Mesodermal cell (in vitro differentiated cells): ENCODE measurements around the gene OMA1.
"Not testable (repeated sequence)": the region's sequence is repeated elsewhere in the genome, so short reads cannot be mapped to it uniquely, and the experiment has no call there.

Experiments used
- H3K27ac ChIP-seq: 2 replicates; pipeline ENCODE4 v1.7.0; 2013; ENCODE audit warnings: mild to moderate bottlenecking, low read depth, low read length, moderate library complexity; ENCODE audit not compliant: severe bottlenecking
- H3K36me3 ChIP-seq: 2 replicates; pipeline ENCODE4 v1.7.1; 2013; ENCODE audit warnings: mild to moderate bottlenecking, low read length, moderate library complexity; ENCODE audit not compliant: control insufficient read depth, insufficient read depth
- H3K4me1 ChIP-seq: one replicate; pipeline ENCODE4 v1.7.1; 2013; ENCODE audit warnings: mild to moderate bottlenecking, low read length; ENCODE audit not compliant: insufficient read depth, control insufficient read depth, poor library complexity, severe bottlenecking
- H3K4me3 ChIP-seq: 2 replicates; pipeline ENCODE4 v1.7.0; 2013; ENCODE audit warnings: low read length, control low read depth, mild to moderate bottlenecking; ENCODE audit not compliant: insufficient read depth, poor library complexity, severe bottlenecking; ENCODE audit errors: extremely low read depth
- H3K9me3 ChIP-seq: 2 replicates; pipeline ENCODE4 v1.7.1; 2013; ENCODE audit warnings: mild to moderate bottlenecking, low read length, moderate library complexity; ENCODE audit not compliant: control insufficient read depth
- WGBS, 2 experiments: methylation state at CpG; one replicate each; pipeline ENCODE4 v1.1.5; 2013; ENCODE audit warnings: missing lambda C conversion rate in 2 of 2; ENCODE audit not compliant: insufficient coverage in 2 of 2; 5-methylcytosine and 5-hydroxymethylcytosine counted together

OMA1 gene

DNA sequence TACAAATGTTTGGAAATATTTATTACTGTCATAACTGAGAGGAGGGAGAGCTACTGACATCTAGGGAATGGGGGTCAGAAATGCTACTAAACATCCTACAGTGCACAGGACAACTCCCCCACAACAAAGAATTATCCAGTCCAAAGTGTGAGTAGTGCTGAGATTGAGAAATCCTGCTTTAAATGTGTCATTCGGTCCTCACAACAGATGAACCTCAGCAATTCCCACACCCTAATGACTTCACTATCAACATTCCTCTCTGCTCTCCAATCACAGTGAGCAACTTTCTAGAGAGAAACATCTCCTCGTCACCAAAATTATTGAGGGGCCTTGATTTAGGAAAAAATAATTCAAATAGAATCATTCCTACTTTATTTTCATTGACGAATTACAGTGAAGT, 18.0 kb downstream of the OMA1 start:
- H3K4me1 ChIP-seq: no peaks in the 10 kb centered on the region
- 33 to 100% methylated on average over 1 of the region's 3 CpGs for WGBS, 2 experiments
- no peaks in the 10 kb centered on the region for H3K36me3 ChIP-seq
- H3K9me3 ChIP-seq: no peaks in the 10 kb centered on the region
- no peak overlapping the region for H3K27ac ChIP-seq
- H3K4me3 ChIP-seq: no peak overlapping the region

- Histone ChIP-seq H3K4me1 (no peaks in the 10 kb centered on the region), H3K27ac (no peak overlapping the region), H3K9me3 (no peaks in the 10 kb centered on the region), H3K36me3 (no peaks in the 10 kb centered on the region), H3K4me3 (no peak overlapping the region)
- WGBS, 2 experiments: 94 to 100% methylated on average over 1 to 2 of the region's 3 CpGs
These were observed 22.1 kb downstream of the OMA1 start for GRCh38 chr1:58524353-58524945.

DNA sequence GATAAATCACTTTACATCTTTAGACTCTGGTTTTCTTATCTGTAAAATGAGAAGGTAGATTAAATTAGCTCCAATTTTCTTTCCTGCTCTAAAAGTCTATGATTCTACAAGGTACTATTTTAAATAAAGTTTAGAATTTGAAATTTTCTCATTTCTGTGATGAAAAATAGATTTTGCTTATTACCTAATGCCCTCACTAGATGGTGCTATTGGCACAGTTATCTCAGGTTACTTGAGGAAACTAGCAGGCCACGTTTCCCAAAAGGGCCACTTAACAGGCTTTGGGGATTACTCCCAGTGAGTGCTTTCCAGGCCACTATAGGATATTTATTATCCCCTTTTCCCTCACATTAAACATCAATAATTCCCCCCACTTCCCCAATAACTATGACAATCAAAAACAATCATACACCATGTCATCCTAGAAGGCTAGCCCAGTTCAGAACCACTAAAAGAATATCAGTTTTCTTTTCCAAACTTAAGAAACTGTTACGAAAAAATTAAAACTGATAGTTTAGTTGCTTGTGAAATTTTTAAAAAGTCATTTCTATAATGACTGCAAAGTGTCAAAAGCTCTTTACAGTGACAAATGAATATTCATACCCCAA, 30.6 kb downstream of the OMA1 start:
- no peaks in the 10 kb centered on the region for H3K4me1 ChIP-seq
- H3K4me3 ChIP-seq: no peak overlapping the region
- no peaks in the 10 kb centered on the region for H3K36me3 ChIP-seq
- H3K9me3 ChIP-seq: peaks cover 8% of the 10 kb centered on the region
- 0 to 11% methylated on average over 1 of the region's 2 CpGs for WGBS, 2 experiments
- H3K27ac ChIP-seq: no peak overlapping the region

DNA sequence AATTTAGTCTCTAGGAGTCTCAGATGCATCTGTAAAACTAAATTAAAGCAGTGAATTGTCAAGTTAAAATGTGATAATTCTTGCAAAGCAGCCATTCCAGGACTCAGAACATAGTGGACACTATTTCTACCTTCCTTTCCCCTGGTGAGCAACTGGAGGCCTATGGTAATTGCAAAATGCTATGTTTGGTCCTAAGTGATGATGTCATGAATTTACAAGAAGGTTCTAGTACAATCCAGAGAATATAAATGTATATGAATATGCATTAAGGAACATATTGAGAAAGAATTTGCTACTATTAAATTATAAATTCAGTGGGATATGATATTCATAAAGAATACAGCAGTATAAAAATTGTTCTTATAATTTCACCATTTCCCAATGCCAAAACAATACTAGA, 32.6 kb downstream of the OMA1 start:
- Histone ChIP-seq H3K27ac (no peak overlapping the region), H3K4me3 (no peak overlapping the region), H3K36me3 (no peaks in the 10 kb centered on the region), H3K9me3 (peaks cover 12% of the 10 kb centered on the region), H3K4me1 (no peaks in the 10 kb centered on the region)

DNA sequence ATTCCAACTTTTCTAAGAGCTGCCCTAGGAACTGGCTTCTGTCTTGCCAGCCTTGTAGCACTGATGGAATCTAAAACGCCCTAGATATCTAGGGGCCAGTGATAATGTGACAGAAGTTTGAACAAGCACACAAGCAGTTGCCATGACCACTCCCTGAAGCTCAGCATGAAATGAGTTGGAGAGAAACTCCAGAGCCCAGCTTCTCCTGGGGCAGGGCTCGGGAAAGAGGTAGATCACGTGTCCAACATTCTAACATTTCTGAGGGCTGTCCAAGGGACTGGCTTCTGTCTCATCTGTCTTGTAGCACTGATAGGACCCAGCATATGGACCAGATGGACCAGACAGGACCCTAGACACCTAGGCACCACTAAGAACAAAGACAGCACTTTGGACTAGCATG, 37.9 kb downstream of the OMA1 start:
- Histone ChIP-seq H3K36me3 (no peaks in the 10 kb centered on the region), H3K27ac (peak overlapping the region; percentile 14), H3K4me1 (no peaks in the 10 kb centered on the region), H3K4me3 (no peak overlapping the region), H3K9me3 (peaks cover 12% of the 10 kb centered on the region)
- 81 to 84% methylated on average over 3 of the region's 3 CpGs for WGBS, 2 experiments

- no peak overlapping the region for H3K4me3 ChIP-seq
- peaks cover under 1% of the 10 kb centered on the region for H3K9me3 ChIP-seq
- no peak overlapping the region for H3K27ac ChIP-seq
- WGBS, 2 experiments: 78 to 85% methylated on average over 1 to 4 of the region's 4 CpGs
- H3K36me3 ChIP-seq: no peaks in the 10 kb centered on the region
- no peaks in the 10 kb centered on the region for H3K4me1 ChIP-seq
These were observed 41.2 kb downstream of the OMA1 start for GRCh38 chr1:58505286-58505685.

- Histone ChIP-seq H3K27ac (no peak overlapping the region), H3K4me1 (no peaks in the 10 kb centered on the region), H3K4me3 (no peak overlapping the region), H3K9me3 (no peaks in the 10 kb centered on the region), H3K36me3 (no peaks in the 10 kb centered on the region)
These were observed 44.0 kb downstream of the OMA1 start for GRCh38 chr1:58502519-58502918.

DNA sequence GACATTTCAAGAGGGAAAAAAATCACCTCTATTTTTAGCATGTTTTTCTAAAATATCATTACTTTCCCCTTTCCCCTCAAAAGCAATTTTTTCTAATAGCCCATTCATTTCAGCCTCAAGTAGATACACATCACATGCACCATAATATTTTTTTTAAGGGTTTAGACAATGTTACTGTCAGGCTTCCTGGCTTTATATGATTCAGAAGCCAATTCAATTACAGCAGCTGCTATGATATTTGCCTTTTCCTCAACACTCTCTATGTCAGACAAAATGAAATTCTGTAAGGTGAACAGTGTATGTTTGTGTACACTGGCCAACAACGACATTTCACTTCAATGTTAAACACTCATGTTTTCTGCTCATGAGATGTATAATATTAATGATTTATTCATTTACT, 46.5 kb downstream of the OMA1 start:
- H3K36me3 ChIP-seq: no peaks in the 10 kb centered on the region
- H3K9me3 ChIP-seq: no peaks in the 10 kb centered on the region
- H3K4me1 ChIP-seq: no peaks in the 10 kb centered on the region
- no peak overlapping the region for H3K27ac ChIP-seq
- no CpG with 5 or more reads among the region's 1 CpG for WGBS, 2 experiments
- no peak overlapping the region for H3K4me3 ChIP-seq

GRCh38 chr1:58497499-58497898, 49.0 kb downstream of the OMA1 start:
- WGBS, 2 experiments: 50 to 58% methylated on average over 2 of the region's 4 CpGs
- no peak overlapping the region for H3K27ac ChIP-seq
- no peak overlapping the region for H3K4me3 ChIP-seq
- H3K9me3 ChIP-seq: no peaks in the 10 kb centered on the region
- no peaks in the 10 kb centered on the region for H3K36me3 ChIP-seq
- H3K4me1 ChIP-seq: no peaks in the 10 kb centered on the region

DNA sequence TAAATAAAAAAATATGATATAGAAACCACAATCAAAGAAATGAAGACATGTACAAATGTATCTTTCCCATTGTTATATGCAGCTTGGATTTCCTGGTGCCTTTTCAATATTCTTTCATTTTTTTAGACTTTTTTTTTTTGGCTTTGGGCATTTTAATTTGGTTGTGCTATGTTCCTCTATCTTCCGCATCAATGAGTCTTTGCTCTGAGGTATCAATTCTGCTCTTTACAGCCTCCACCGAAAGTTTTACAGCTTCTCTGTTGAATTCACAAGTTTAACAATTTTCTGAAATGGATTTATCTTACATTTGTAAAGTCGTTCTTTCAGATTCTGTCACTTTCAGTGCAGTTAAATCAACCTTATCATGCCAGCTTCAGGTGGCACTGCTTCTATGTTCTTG, 50.5 kb downstream of the OMA1 start:
- no peak overlapping the region for H3K4me3 ChIP-seq
- H3K9me3 ChIP-seq: no peaks in the 10 kb centered on the region
- no peak overlapping the region for H3K27ac ChIP-seq
- WGBS, 2 experiments: 83% methylated on average over 1 of the region's 3 CpGs; no CpG with 5 or more reads in 1 of the 2 experiments
- no peaks in the 10 kb centered on the region for H3K4me1 ChIP-seq
- H3K36me3 ChIP-seq: no peaks in the 10 kb centered on the region

- H3K4me3 ChIP-seq, H3K36me3 ChIP-seq, H3K4me1 ChIP-seq, H3K9me3 ChIP-seq, H3K27ac ChIP-seq: not testable (repeated sequence)
- WGBS, 2 experiments: 87 to 95% methylated on average over 6 to 16 of the region's 18 CpGs
These were observed 57.6 kb downstream of the OMA1 start for GRCh38 chr1:58488914-58489313.
